GM18511 (cell line): Measurements from ENCODE around the gene CD79A.

ENCODE experiments used
- ATAC-seq: cut with Tn5 transposase; IDR thresholded peaks from one replicate; pipeline ENCODE4 v1.9.1; 2021; ENCODE audit warnings: mild to moderate bottlenecking, moderate library complexity; ENCODE audit not compliant: unreplicated experiment

The CD79A gene

DNA sequence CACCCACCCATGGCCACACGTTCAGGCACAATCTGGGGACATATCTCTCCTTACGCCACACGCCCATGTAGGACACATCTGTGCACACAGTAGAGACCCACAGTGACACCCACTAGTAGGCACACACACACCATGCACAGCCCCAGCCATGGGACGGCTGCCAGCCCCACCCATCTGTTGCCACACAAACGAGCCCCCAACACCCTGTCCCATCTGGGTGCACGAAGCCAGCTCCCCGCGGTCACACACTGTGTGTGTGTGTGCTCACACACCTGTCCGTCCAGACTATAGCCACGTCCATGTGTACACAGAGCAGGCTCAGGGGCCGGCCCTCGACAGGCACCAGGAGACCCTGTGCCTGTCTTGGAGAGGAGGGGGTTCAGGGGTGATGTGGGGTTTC, 40.6 kb downstream of the CD79A start:
- no peak for ATAC-seq

DNA sequence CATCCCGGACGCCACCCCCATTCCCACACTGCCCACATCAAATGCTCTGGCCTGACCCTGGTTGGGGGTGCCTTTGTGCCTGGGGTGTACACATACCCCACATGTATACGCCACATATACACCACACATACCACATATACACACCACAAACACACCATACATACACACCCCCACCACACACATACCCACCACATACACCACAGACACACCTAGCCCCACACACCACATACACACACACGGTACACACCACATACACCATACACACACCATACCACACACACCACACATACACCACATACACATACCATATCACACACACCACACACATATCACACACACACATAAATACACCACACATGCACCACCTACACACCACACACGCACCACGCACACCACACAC, 41.0 kb downstream of the CD79A start:
- ATAC-seq = no peak

DNA sequence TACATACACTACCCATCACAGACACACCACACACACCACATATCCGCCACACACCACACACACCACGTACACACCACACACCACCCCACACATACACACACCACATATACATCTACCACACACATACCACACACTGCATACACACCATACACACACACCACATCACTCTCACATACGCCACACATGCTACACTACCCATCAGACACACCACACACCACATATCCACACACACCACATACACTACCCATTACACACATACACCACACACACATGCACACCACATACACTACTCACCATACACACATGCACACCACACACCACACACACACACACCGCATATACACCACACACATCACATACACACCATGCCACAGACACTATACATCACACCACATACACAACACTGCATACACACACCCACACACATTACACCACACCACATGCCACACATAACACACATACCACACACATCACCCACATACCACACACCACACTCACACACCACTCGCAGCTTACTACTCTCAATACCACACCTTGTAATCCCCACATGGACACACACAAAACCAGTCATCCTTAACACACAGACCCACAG, 41.7 kb downstream of the CD79A start:
- ATAC-seq = no peak

DNA sequence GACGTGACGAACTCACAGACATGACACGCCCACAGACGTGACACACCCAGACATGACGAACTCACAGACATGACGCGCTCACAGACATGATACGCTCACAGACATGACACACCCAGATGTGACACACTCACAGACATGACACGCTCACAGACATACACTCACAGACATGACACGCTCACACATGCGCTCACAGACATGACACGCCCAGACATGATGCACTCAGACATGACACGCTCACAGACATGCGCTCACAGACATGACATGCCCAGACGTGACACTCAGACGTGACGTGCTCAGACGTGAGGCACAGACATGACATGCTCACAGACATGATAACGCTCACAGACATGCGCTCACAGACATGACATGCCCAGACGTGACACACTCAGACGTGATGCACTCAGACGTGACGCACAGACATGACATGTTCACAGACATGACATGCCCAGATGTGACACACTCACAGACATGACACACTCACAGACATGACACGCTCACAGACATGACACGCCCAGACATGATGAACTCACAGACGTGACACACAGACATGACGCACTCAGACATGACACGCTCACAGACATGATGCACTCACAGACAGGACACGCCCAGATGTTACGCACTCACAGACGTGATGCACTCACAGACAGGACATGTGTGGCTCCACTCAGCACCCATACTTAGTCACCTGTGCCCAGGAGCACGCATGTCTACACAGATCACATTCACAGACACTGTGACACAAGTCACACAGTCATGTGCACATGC, 43.1 kb downstream of the CD79A start:
- ATAC-seq = no peak

DNA sequence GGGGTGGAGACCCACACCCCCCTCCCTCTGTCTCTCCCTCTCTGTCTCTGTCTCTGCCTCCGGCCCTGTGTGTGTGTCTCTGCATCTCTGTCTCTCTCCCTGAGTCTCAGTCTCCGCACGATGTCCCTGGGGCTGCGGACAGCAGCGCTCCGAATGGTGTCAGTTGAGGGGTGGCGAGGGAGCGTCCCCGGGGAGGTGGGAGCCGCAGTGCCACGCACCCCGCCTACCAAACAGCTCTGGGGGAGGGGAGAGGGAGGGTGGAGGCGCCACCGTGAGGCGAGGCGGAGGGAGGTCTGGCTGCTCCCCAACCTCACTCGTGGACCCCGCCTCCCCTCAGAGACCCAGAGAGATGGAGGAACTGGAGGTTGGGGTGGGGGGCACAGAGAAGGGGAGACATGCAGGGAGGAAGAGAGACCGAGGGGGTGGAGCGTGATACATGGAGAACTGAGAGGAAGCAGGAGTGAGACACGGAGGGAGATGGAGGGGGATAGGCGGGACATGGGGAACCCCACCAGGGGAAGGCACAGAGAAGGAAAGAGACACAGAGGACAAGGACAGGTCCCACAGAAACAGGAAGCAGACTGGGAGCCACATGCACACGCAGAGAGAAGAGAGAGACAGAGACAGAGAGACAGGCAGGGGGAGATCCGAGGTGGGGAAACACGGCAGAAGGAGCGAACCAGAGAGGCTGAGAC, 44.0 kb downstream of the CD79A start:
- ATAC-seq = no peak

DNA sequence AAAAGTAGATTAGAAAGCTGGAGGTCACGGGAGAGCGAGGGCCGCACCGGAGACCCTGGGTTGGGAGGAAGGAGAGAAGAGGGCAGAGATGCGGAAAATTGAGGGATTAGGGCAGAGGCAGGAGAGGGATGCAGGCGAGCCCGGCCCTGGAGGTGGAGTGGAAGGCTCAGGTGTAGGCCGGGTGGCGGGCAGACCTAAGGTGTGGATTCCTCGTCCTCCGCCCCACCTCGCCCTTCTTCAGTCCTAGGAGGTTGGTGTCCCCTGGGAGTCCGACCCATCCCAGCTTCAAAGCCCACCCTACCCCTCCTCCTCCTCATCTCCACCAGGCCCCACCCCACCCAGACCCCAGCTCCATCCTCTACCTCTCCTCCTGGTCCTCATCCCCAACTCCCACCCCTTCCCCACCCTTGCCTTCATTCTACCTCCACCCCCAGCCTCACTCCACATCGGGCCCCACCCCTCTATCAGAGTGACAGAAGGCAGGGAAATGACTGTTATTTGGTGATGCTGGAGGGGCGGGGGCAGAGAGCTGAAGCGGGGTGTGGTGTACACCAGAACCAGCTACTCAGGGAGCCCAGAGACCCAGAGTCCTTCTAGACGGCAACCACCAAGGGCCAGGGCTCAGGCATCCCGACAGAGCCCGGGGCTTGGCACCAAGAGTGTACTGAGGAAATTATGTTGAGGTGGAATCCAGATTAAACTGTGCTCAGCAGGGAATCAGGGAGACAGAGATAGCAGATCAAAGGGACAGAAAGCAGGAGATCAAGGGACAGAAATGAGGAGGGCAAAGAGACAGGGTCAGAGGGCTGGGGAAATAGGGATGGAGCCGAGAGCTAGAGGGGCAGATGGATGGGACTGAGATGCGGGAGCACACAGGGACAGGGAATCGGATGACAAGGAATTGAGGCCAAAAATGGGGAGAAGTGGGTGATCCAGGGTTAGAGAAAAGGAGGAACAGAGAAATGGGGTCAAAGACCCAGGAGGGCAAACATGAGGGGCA, 44.8 kb downstream of the CD79A start:
- ATAC-seq = no peak

DNA sequence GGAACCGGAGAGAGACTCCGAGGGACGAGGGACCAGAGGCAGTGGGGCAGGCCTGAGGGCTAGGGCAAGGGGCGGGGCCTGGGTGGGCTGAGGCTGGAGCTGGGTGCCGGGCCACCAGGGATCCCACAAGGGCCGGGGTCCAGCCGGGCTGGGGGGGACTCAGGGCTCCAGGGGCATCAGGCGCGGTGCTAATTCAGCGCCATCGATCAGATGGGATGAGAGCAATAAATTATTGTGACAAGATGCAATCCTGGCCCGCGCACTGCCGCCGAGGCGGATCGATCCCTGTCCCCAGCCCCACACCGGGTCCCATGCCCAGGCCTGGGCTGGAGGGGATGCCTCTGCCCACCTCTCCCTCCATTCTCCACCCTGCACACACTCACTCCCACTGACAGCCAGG, 45.5 kb downstream of the CD79A start:
- ATAC-seq = no peak

DNA sequence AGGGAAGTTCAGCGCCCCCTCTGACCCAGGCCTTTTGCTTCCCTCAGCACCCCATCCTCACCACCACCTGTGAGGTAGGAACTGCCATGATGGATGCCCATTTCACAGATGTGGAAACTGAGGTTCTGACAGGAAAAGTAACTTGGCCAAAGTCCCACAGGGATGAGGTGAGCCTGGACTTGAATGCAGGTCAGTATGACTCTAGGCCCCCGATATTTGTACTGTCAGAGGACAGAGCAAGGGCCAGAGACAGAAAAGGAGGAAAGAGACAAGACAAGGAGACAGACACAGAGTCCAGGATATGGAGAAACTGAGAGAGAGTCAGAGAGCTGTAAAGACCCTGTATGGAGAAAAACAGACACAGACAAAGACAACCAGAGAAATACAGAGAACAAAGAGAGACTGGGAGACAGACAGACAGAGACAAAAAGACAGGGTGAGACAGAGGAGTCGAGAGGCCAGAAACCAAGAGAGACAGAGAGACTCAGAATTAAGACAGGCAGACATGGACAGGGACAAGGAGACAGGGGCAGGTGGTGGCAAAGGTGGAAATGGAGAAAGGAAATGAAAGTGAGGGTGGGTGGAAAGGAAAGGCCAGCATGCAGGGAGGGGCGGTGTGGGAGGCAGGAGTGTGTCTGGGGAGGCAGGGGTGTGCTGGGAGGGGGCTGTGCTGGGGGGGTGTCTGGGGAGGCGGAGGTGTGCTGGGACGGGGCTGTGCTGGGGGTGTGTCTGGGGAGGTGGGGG, 46.1 kb downstream of the CD79A start:
- ATAC-seq = no peak

DNA sequence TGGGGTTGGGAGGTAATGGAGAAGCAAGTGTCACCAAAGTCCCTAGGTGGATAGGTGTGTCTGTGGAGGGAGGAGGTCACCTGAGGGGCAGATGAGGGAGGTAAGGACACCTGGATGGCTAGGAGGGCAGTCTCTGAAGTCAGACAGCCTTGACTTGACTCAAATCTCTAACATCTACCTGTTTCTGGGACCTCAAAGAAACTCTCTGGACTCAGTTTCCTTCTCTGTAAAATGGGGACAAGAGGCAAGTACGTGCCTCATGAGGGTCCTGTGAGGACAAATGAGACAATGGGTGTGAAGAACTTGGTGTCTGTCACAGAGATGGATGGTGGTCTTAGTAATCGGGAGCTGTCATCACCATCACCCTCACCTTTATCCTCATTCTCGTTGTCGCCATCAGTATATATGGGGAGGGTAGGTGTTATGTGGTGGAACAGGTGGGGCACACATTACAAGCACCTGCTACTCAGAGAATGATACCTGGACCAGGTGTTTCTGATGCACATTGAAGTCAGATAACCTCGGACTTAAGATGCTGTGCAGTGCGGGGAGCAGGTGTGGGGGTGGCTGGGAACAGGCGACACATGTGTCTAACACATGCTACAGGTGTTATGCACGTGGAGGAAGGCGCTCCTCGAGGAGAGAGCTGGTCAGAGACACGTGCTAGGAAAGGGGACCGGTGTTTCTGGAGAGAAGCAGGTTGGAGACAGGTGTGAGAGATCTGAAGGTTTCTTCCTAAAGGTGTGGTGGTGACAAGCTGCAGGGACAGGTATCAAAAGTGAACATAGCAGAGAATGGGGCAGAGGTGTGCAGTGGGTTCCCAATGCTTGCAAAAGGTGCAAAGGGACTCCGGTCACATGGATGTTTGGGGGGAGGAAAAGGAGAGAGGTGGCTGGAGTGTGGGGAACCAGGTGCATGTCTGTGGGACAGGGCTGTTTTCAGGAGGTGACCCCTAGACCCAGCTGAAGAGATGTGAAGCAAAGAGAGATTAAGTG, 47.4 kb downstream of the CD79A start:
- no peak for ATAC-seq

DNA sequence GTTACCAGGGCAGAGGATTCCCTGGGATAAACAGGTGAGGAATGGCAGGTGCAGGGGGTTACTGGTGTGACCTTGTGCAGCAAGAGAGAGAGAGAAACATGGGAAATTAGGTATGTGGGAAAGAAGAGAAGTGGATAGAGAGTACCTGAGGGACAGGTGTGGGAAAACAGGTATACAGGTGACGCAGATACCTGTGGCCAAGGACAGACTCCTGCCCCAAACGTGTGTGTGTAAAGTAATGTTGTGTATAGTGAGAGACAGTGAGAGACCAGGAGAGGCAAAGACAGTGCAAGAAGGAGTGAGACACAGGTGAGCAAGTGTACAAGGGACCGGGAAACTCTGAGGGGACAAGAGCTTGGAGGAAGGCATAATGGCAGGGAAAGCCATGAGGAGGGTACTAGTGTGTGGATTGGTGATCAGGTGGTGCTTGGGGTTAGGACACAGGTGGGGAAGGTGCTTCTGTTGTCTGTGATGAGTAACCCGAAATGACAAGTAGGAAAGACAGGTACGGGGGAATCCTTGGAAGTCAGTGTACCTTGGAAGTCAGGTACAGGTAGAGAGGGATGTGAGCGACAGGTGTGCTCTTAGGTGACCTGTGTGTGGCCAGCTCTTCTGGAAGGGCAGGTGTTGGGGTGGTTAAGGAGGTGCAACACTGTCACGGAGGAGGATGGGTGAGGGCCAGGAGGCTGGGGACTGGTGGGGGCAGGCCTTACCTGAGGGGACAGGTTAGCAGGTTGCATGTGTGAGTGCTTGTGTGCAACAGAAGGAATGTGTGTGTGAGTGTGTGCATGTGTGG, 48.3 kb downstream of the CD79A start:
- ATAC-seq = no peak

DNA sequence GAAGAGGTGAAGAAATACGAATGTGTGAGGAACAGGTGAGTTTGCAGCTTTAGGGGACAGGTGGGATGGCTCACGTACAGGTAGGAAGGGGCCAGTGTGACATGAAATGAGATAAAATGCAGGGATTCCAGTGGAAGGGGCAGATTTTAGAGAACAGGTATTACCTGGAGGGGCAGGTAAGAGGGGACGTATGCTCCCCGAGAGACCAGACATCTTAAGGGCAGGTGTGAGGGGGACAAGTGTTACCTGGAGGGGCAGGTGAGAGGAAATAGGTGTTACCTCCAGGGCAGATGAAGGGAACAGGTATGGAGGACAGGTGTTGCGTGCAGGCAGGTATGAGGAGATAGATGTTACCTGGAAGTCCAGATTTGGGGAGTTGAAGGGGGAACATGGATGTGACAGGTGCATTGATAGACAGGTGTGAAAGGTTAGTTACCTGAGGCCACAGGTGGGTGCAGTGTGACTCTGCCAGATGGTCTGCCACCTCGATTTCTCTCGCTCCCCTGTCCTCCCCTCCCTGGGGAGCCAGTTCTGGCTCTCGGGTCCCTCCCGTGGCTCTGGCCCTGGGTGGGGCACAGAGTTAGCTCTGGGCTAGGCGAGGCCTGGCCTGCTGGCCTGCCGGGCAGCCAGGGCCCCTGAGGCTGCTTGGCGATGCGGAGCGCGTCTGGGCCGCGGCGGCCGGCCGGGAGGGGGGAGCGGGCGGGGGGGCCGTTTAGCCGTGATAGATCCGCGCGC, 49.1 kb downstream of the CD79A start:
- ATAC-seq = no peak

DNA sequence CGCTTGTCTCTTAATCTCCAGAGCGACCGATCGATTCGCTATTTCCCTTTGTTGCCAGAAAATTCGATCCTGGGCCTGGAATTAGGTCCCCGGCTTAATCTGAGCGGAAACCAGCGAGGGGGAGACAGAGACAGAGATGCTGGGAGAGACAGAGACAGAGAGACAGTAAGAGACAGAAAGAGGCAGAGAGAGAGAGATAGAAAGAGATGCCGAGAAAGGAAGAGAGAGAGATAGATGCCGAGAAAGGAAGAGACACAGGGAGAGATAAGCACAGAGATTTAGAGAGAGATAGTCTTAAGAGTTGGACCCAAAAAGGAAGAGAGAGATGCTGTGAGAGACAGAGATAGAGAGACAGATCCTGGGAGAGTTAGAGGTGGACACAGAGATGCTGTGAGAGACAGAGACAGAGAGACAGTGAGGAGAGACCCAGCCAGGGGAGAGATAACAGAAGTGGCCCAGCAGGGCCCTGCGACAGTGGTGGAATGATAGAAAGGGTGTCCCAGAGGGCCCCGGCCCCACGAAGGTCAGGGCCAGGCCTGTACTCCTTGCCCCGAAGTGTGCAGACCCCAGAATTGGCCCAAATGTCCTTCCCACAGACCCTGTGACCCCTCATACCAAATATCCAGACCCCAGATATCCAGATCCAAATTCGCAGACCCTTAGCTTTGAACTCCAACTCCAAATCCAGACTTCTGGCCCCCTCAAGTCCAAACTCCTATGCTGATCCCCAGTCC, 49.9 kb downstream of the CD79A start:
- no peak for ATAC-seq

DNA sequence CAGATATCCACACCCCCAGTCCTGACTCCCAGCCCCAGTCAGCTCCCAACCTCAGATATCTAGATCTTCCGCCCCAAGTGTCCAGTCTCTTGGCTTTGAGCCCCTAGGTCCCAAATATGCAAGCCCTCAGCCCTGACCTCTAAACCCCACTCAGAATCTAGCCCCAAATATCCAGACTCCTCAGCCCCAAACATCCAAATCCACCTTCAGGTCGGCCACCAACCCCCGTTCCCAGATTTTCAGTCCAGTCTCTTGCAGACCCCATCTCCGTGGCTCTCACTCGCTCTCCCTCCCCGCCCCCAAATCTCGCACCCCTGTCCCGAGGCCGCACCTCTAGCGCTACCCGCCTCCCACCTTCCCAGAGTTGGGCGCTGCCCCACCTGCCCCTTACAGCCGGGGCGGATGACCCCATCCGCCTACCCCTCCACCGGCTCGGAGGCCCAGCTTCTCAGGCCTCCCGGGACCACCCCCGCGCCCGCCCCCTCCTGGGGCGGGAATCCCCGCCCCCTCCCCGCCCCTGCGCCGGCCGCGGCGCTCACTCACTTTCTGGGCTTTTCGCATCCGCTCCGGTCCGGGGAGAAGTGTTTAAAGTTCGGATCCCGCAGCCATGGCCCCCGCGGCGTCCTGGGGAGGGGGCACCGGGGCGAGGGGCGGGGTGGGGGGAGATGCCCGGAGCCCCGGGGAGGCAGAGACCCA, 50.6 kb downstream of the CD79A start:
- no peak for ATAC-seq

DNA sequence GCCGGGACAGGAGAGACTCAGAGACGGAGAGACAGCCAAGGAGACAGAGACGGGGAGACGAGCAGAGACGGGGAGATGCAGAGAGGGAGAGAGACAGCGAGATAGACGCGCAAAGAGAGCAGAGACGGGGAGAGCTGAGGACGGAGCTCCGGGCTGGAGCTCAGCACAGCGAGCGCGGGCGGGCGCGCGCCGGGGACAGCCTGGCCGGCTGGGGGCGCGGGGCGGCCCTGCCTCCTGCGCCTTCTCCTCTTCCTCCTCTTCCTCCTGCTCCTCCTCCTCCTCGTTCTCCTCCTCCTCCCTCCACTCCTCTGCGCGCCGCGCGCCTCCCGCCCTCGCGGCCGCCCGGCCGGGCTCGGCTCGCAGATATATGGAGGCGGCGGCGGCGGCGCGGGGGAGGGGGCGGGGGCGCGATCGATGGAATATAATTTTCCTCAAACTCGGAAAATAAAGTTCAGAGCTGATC, 51.2 kb downstream of the CD79A start, which contains the start of gene ERFL:
Gene ERFL, minus strand, starts transcription at position 229 of the 463 bp plus-strand sequence. CDS start 15,530 bp downstream, outside the sequence.
- no peak for ATAC-seq

DNA sequence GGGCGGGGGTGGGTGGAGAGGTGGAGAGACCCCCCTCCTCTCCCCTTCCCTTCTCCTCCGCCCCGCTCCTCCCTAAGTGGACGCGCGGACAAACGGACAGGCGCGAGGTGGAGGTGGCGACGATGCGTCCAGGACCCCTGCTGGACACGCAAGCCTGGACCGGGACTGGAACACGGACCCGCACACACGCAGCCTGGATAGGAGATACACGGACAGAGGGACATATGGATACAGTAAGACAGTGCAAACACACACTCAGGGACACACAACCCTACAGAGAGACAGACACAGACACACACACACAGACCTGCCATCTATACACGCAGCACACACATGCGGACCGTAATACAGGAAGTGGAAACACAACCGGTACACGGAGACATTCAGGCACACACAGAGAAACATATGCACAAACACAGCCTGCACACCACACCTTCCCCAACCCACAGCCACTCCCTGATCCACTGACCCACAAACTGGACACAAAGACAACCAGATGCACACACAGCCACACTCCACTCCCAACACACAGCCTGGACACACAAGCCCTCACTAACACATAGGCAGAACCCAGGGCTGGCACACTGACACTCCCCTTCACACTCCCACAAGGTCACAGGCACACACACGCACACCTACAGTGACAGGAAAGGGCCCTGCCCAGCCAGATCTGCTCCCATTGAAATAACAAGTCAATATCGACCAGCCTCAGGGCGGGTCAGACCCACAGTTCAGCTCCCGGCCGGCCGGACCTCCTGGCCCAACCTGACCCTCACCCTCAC, 51.9 kb downstream of the CD79A start:
- ATAC-seq = no peak
